AG04449 (cell line): ENCODE data around the gene UEVLD.

Experiments
- CTCF ChIA-PET: fragments of 350-600 bp; formaldehyde crosslinking; extraction: SDS; loops from one replicate; lab custom pipeline; 2021; ENCODE audit warnings: antibody characterized with exemption; lab: Yijun Ruan, JAX
- POLR2A ChIA-PET: fragments of 400-600, 350-600 bp; formaldehyde crosslinking; extraction: SDS; loops from one replicate; lab custom pipeline; 2020; ENCODE audit warnings: antibody characterized with exemption, inconsistent platforms; lab: Yijun Ruan, JAX
- DNase-seq: peaks from one replicate; pipeline ENCODE4 v3.0.0-alpha.2; 2010; ENCODE audit warnings: low read depth, low spot score
- H3K4me3 ChIP-seq: 2 replicates; pipeline ENCODE4 v1.5.1; 2011; ENCODE audit warnings: low read depth, mild to moderate bottlenecking, control low read depth, low read length
- TF ChIP-seq, protein P1 (sequence below): IDR thresholded peaks from one replicate; pipeline ENCODE4 v1.5.1; 2011; ENCODE audit warnings: mild to moderate bottlenecking, moderate library complexity, low read length, control low read depth, inconsistent platforms; ENCODE audit not compliant: insufficient read depth; ENCODE audit errors: missing control alignments

The UEVLD gene

DNA sequence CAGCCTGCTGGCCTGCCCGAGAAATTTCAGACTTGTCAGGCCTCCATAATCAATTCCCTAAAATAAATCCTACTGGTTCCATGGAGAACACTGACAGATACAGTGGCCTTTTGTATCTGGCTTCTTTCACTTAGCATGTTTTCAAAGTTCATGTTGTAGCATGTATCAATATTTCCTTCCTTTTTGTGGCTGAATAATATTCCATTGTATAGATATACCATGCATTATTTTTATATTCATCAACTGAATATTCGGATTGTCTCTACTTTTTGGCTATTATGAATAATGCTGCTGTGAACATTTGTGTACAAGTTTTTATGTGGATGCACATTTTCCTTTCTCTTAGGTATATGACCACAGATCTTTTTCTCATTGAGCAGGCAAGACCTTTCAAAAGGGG, 35.2 kb upstream of the UEVLD start:
- DNase-seq = no peak
- TF ChIP-seq, protein P1, sequence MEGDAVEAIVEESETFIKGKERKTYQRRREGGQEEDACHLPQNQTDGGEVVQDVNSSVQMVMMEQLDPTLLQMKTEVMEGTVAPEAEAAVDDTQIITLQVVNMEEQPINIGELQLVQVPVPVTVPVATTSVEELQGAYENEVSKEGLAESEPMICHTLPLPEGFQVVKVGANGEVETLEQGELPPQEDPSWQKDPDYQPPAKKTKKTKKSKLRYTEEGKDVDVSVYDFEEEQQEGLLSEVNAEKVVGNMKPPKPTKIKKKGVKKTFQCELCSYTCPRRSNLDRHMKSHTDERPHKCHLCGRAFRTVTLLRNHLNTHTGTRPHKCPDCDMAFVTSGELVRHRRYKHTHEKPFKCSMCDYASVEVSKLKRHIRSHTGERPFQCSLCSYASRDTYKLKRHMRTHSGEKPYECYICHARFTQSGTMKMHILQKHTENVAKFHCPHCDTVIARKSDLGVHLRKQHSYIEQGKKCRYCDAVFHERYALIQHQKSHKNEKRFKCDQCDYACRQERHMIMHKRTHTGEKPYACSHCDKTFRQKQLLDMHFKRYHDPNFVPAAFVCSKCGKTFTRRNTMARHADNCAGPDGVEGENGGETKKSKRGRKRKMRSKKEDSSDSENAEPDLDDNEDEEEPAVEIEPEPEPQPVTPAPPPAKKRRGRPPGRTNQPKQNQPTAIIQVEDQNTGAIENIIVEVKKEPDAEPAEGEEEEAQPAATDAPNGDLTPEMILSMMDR = no peak
- no peak overlapping the region for H3K4me3 ChIP-seq
- POLR2A ChIA-PET = interaction anchor here (0.7 kb wide), 1 partner anchor 21 kb away, joined by 3 read pairs; no protein-coding TSS in a partner anchor
- CTCF ChIA-PET = interaction anchor here (1.3 kb wide), 1 partner anchor 11 kb away, joined by 4 read pairs; the partner anchor contains the start of gene SPTY2D1

DNA sequence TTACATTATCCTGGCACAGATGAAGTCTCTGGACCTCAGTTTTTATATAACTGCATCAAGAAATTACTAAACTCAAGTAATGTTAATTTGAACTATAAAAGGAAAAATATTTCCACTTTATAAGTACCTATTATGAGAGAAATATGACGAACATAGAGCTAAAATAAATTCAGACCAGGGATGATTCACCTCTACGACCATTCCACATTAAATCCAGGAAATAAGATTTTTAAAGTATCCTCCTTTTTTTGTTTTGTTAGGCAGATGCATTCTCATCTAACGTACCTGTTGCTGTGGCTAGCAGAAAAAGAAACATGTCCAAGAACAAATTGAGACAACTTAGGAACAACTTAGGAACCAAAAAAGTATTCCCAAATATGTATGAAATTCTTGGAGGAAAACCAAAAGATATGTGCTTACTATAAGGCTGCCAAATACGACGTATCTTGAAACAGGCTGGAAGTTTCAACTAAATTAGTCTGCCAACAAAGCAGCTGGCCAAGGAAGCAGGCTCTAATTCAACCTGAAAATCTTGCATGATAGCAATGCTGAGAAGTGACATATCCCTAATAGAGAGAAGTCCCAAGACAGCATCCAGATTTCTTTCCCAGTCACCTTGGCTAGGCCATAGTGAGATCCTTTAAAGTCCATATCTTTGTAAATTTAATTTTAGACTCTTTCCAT, 29.9 kb upstream of the UEVLD start:
- TF ChIP-seq, protein P1 = no peak
- DNase-seq = no peak
- ChIA-PET POLR2A (interaction anchor here (0.9 to 2.2 kb wide), 2 partner anchors 10 to 15 kb away, joined by 4 to 17 read pairs; partner anchors contain the start of gene SPTY2D1), CTCF (interaction anchor here (0.7 to 2.8 kb wide), 7 partner anchors 8 to 375 kb away, joined by 3 to 8 read pairs (median 4); partner anchors contain the start of gene SPTY2D1)
- no peak overlapping the region; the same call in 1 of the 2 replicates for H3K4me3 ChIP-seq

DNA sequence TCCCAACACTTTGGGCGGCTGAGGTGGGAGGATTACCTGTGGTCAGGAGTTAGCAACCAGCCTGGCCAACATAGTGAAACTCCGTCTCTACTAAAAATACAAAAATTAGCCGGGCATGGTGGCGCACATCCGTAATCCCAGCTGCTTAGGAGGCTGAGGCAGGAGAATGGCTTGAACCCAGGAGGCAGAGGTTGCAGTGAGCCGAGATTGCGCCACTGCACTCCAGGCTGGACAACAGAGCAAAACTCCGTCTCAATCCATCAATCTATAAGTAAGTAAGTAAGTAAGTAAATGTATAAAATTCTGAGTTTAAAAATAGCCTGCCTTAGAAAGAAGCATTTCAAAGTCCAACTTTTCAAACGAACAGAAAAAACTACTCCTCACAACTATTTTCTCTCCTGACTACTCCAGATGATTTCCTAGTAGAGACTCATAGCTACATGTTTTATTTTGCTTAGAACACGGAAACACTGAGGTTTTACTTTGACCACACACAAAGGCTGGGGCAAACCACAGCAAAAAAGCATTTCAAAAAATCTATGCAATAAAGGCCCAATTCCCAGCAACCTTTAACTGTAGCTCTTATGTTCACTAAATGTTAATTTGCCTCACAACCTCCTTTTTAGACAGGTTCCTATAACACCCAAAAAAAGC, 29.3 kb upstream of the UEVLD start:
- no peak overlapping the region for H3K4me3 ChIP-seq
- TF ChIP-seq, protein P1 = no peak
- ChIA-PET POLR2A (interaction anchor here (0.9 to 2.2 kb wide), 2 partner anchors 10 to 16 kb away, joined by 4 to 17 read pairs; partner anchors contain the start of gene SPTY2D1), CTCF (interaction anchor here (0.9 to 2.8 kb wide), 2 partner anchors 8 to 16 kb away, joined by 4 to 8 read pairs; partner anchors contain the start of gene SPTY2D1)
- no peak for DNase-seq

DNA sequence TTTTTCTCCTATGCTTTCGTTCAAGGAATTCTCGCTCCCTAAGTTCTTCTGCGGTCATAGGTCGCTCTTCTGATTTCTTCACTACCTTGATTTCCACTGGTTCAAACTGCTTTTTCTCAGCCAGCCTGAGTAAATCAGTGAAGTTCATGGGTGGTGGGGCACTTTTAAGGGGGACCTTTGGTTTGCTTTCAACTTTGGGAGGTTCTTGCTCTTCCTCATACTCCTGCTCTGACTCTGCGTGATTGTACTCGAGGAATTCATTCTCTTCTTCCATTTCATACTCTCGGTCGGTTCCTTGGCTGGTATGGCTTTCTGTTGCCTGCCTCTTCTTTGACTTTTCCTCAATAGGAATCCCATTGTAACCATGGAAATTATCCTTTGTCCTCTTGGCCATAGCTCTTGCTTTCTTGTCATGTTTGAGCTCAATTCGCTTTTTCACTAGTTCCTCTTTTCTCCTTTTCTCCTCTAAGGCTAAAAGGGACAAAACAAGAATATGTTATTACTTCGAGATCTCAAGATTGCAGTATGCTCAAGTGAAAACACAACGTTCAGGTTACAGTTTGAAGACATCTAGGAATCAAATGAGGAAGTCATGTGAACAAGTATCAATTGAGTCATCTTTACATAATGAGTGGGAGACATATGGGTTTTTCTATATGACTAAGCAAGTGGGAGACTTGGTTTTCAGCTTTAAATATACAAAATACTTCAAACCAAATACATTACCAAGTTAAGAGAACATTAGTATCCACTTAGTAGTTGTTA, 27.3 kb upstream of the UEVLD start:
- CTCF ChIA-PET = interaction anchor here (1.1 to 1.6 kb wide), 2 partner anchors 12 to 18 kb away, joined by 3 to 5 read pairs; partner anchors contain the start of gene SPTY2D1
- POLR2A ChIA-PET = interaction anchor here (1.1 kb wide), 1 partner anchor 19 kb away, joined by 5 read pairs; the partner anchor contains the start of gene SPTY2D1
- H3K4me3 ChIP-seq = no peak overlapping the region
- DNase-seq = no peak
- TF ChIP-seq, protein P1 = no peak

DNA sequence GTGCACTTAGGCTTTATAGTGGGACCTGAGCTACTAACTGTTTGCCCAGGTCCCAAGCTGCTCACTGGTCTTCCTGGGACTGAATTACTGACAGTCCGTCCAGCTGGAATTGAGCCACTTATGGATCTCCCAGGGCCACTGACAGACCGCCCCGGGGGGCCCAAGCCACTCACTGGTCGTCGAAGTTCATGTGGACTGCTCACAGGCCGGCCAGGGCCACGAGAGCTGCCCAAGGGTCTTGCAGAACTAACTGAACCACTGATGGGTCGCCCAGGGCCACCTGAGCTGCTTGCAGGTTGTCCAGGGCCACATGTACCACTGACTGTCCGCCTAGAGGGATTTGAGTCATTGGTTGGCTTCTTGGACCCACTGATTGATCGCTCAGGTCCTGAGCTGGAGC, 26.1 kb upstream of the UEVLD start:
- TF ChIP-seq, protein P1 = no peak
- POLR2A ChIA-PET = interaction anchor here (1.1 kb wide), 1 partner anchor 20 kb away, joined by 5 read pairs; the partner anchor contains the start of gene SPTY2D1
- H3K4me3 ChIP-seq = no peak overlapping the region
- no peak for DNase-seq
- CTCF ChIA-PET = interaction anchor here (1.0 to 1.4 kb wide), 3 partner anchors 12 to 27 kb away, joined by 3 to 4 read pairs (median 3); no protein-coding TSS in a partner anchor
